Stimulated activated CD8-positive, alpha-beta memory T cell treated with anti-CD3 and anti-CD28 coated beads, Interleukin-4, amount 100 ng/mL, for 24 hours (primary cell): ENCODE measurements around the gene TOR2A.

Source experiments
- DNase-seq: peaks from one replicate; pipeline ENCODE4 v3.0.0-alpha.2; 2020; ENCODE audit warnings: low read depth

TOR2A gene

GRCh38 chr9:127720031-127720864 is 14.8 kb downstream of the TOR2A start:
- DNase-seq: no peak

GRCh38 chr9:127717766-127718165 is 17.3 kb downstream of the TOR2A start:
- no peak for DNase-seq

GRCh38 chr9:127716412-127716811 is 18.7 kb downstream of the TOR2A start:
- DNase-seq: no peak

GRCh38 chr9:127715470-127716337 is 19.4 kb downstream of the TOR2A start, which contains the start of the genes PTRH1 and TTC16:
Gene PTRH1 (minus strand): TSS chr9:127715663. CDS start chr9:127715639, 24 bp downstream.
Gene TTC16 (plus strand): TSS chr9:127716079. CDS start chr9:127716146, 67 bp downstream.
- peak; percentile 97 for DNase-seq

GRCh38 chr9:127714951-127715469 is 20.1 kb downstream of the TOR2A start:
- no peak for DNase-seq

- DNase-seq: no peak
These were observed 20.9 kb downstream of the TOR2A start for GRCh38 chr9:127714020-127714750.

- DNase-seq: no peak
These were observed 22.2 kb downstream of the TOR2A start for GRCh38 chr9:127712867-127713266.

- DNase-seq: no peak
These were observed 22.7 kb downstream of the TOR2A start for GRCh38 chr9:127712371-127712770.

- no peak for DNase-seq
These were observed 23.2 kb downstream of the TOR2A start for GRCh38 chr9:127711831-127712274.

GRCh38 chr9:127711226-127711701 is 23.8 kb downstream of the TOR2A start:
- DNase-seq: no peak

- no peak for DNase-seq
These were observed 24.8 kb downstream of the TOR2A start for GRCh38 chr9:127710204-127710783.

- DNase-seq: no peak
These were observed 26.0 kb downstream of the TOR2A start for GRCh38 chr9:127708952-127709587.

GRCh38 chr9:127707766-127708165 is 27.3 kb downstream of the TOR2A start:
- no peak for DNase-seq

- no peak for DNase-seq
These were observed 28.3 kb downstream of the TOR2A start, which contains the start of gene CFAP157 for GRCh38 chr9:127706836-127707241. Gene CFAP157 (plus strand): TSS chr9:127706988. CDS start chr9:127707032, 44 bp downstream.

GRCh38 chr9:127705577-127706379 is 29.3 kb downstream of the TOR2A start:
- DNase-seq: no peak

GRCh38 chr9:127703289-127703946 is 31.7 kb downstream of the TOR2A start:
- no peak for DNase-seq

- DNase-seq: no peak
These were observed 34.4 kb downstream of the TOR2A start for GRCh38 chr9:127700594-127701255.

- no peak for DNase-seq
These were observed 35.0 kb downstream of the TOR2A start for GRCh38 chr9:127700140-127700539.
